GM21529 (cell line): Measurements from ENCODE around the gene VSTM1.
"Not testable (repeated sequence)": the region's sequence is repeated elsewhere in the genome, so short reads cannot be mapped to it uniquely, and the experiment has no call there.

Experiments used
- ATAC-seq: cut with Tn5 transposase; IDR thresholded peaks from one replicate; pipeline ENCODE4 v1.9.1; 2021; ENCODE audit not compliant: unreplicated experiment

The VSTM1 gene, protein sequence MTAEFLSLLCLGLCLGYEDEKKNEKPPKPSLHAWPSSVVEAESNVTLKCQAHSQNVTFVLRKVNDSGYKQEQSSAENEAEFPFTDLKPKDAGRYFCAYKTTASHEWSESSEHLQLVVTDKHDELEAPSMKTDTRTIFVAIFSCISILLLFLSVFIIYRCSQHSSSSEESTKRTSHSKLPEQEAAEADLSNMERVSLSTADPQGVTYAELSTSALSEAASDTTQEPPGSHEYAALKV

DNA sequence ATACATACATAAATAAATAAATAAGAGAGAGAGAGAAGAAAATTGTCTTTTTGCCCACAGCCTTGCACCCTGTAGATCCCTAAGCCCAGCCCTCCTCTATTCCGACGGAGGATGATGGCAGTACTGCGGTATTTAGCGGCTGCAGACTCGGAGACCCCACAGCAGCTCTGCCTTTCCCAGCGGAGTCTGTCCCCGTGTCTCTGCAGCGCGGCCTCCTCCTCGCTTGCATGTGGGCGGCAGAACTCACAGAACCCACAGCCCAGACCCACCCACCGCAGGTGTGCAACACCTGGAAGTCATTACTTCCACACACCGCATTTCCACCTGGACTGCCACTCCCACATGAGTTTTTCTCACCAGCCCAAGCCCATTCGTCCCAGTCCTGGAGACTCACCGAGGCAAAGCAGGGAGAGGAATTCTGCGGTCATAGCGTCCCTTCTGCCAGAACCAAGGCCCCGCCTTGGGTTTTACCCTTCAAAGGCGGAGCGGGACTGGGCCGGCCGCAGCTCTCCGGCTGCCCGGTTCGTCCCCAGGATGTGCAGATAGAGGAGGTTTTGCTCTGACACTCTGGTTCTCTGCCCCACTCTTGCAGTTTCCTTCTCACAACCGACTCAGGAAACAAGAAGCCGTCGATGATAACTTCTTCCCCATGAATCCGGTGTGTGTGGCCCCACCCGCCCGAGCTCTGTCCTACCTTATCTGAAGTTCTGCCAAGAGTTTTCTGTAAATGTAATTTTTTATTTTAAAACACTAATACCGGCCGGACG is at the start of gene VSTM1:
Gene VSTM1 (minus strand): TSS at position 548 of the 767 bp plus-strand sequence. CDS start 120 bp downstream, at position 428.
- no peak for ATAC-seq

DNA sequence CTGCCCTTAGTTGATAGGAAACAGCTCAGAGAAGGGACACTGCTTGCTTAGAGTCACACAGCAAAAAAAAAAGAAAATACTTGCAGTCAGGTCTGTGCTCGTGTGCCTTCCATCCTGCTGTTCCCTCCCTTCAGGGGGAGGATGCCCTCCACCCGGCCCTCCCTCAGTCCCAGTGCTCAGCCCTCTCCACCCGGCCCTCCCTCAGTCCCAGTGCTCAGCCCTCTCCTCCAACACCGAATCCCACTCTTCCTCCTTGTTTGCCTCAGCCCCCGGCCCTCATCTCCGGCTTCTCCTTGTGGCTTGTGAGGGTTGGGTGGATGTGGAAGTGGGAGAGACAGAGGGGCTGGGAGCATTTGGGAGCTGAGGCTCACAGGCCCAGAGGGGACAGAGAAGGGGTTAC is 46.0 kb upstream of the VSTM1 start:
- ATAC-seq = no peak

DNA sequence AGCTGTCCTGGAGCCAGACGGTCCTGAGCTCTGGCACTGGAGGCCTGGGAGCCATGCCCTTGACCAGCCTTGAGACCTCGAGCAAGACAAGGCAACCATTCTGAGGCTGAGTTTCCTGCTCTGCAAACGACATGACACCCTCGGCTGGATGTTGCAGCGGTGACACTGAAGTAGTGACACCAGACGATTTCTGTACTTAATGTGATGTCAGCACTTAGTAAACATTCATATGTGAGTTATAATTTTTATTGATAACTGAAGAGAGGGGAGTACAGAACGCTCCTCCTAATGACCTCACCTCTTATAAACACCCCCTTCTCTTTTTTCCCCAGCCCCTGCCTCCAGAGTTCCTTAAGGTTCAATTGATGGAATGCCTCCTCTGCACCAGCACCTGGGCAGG is 44.8 kb upstream of the VSTM1 start:
- ATAC-seq = no peak

DNA sequence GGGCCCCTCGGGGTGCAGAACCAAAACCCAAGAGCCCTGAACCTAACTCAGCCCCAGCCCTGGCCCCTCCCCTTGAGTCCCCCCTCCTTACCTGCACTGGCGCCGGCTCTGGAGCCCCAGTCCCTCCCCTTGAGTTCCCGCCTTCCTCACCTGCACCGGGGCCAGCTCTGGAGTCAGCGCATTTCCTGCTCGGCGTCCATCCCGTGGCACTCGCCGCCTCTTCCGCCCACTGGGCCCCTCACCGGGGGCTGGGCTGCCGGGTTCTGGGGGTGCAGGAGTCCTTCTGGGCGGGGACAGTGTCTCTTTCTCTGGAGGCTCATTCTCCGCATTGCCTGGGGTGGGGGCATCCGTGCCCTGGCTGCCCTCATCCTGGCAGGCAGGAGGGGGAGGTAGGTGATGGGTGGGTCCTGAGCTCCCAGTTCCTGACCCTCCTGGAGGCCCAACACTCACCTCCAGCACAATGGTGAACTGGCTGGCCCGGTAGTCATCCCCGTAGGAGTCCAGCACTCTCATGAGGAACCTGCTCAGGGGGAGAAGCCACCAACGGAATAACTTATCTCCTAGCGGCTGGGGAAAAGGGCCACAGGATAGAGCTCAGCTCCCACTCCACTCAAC is 44.3 kb upstream of the VSTM1 start:
- no peak for ATAC-seq

DNA sequence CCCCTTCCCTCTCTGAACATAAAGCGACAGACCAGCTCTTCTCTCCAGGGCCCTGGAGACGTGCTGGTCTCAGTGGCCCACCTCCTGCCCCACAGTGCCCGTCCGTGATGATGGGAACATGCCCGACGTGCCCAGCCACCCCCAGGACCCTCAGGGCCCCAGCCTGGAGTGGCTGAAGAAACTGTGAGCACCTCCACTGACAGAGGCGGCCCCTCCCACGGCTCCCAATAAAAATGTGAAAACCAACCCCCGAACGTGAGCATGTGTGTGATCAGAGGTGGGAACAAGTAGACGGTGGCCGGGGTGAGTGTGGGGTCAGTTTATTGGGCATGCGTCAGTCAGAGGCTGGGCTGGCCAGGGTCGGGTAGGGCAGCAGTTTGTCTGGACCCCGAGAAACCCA is 43.0 kb upstream of the VSTM1 start:
- no peak for ATAC-seq

DNA sequence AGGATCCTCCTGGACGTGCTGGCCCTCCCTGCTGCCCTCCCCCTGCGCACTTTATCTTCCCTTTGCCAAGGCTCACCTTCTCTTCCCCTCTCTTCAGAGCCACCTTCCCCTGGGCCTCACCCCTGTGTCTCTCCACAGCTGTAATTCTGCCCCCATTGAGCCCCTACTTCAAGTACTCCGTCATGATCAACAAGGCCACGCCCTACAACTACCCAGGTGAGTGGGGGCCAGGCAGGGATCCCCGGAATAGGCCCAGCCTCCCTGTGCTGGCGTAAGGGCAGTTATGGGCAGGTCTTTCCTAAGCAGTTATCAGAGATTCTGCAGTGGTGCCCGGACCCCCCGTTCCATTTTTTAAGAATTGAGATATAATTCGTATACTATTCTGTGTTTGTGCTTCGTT is 42.1 kb upstream of the VSTM1 start:
- no peak for ATAC-seq

DNA sequence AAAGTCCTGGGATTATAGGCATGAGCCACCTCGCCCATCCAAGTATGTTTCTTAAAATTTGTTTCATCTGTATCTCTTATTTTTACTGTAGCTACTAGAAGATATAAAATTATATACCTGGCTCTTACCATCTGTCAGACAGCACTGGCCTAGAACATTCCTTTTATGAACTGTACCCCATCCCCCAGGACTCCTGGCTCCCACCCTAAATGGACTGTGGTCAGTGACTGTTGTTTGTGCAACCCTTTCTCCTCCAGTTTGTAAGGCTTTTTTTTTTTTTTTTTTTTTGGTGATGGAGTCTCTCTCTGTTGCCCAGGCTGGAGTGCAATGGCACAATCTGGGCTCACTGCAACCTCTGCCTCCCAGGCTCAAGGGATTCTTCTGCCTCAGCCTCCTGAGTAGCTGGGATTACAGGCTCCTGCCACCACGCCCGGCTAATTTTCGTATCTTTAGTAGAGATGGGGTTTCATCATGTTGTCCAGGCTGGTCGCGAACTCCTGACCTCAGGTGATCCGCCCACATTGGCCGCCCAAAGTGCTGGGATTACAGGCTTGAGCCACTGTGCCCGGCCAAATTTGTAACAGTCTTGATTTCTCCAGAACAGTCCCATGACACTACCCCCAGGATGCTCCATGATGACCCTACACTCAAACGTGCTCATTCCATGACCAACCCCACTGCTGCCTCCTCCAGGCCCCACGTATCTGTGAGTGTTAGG is 41.5 kb upstream of the VSTM1 start:
- ATAC-seq = no peak

DNA sequence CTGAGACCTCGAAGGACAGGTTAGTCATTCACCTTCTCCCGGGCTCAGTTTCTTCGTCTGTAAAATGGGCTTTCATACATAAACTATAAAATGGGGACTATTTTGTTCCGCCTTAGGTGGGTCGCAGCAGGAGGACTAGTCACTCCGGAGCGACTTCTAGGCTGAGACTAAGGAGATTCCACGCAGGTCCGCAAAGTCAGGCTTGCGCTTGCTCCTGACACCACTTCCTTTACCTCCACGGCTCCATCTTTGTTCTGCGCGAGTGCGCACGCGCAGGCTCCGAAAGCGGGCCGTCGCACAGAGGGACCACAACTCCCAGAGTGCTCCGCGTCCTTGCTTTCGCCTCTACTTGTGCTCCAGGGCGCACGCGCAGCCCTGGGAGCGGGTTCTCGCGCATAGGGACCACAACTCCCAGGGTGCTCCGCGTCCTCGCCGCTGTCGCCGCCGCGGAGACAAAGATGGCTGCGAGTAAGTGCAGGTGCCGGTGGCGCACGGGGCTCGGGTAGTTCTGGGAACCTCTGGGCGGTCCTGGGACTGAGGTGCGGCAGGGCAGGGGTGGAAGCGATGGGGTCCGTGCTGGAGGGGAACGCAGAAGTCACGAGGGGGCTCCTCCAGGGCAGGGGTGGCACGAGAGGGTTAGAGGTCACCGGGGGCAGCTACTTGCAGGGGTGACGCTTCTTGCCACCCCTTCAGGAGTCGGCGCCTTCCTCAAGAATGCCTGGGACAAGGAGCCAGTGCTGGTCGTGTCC is 38.9 kb upstream of the VSTM1 start, which contains the start of gene NDUFA3:
Gene NDUFA3 (plus strand): TSS at position 435 of the 749 bp plus-strand sequence. CDS start 24 bp downstream, at position 459.
- ATAC-seq = peak; percentile 92

DNA sequence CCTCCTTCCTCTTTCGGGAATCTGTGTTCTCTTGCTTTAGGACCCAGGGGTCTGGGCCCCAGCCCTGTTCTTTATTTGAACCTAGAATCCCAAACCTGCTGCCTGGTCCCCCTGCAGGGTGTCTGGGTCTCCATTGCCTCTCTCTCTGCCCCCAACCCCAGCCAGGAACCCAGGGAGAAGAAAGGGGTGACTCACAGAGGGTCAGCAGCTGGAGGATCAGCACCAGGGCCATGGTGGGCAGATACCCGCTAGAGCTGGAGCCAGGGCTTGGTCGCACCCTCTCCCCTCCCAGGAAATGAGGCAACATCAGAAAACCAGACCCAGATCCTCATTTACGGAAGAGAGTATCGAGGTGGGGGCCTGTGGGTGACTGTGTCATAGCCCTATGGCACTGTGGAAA is 36.9 kb upstream of the VSTM1 start, which contains the start of gene OSCAR:
Gene OSCAR (minus strand): TSS at position 243 of the 400 bp plus-strand sequence. CDS start 11 bp downstream, at position 232.
- ATAC-seq = no peak

DNA sequence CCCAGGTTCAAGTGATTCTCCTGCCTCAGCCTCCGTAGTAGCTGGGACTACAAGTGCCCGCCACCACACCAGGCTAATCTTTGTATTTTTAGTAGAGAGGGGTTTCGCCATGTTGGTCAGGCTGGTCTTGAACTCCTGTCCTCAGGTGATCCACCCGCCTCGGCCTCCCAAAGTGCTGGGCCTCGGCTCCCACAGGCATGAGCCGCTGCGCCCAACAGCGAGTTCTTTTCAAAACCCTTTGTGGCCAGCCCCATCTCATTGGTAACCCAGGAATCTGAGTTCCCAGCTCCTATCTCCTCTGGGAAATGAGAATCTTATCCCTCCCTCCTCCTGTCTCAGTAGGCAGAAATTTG is 36.2 kb upstream of the VSTM1 start:
- ATAC-seq = not testable (repeated sequence)

DNA sequence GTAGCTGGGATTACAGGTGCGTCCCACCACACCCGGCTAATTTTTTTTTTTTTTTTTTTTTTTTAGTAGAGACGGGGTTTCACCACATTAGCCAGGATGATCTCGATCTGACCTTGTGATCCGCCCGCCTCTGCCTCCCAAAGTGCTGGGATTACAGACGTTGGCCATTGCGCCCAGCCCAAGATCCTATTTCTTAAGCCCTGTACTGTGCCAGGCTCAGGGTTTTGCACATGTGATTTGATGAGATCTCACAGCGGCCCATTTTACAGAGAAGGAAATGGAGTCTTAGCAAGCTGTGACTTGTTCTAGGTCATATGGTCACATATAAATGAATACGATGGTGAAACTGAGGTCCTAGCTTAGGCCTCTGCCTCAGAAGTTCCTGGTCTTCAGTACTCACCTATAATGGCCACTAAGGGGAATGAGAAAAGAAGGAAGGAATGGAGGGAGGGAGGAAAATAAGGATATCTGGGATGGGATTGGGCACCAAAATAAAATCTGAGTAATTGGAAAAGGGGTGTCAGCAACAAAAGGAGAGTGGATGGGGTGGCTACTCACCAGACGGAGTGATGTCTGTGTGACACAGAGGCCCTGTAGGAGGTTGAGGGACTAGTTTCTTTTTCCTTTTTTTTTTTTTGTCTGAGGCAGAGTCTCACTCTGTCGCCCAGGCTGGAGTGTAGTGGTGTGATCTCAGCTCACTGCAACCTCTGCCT is 35.6 kb upstream of the VSTM1 start:
- no peak for ATAC-seq

DNA sequence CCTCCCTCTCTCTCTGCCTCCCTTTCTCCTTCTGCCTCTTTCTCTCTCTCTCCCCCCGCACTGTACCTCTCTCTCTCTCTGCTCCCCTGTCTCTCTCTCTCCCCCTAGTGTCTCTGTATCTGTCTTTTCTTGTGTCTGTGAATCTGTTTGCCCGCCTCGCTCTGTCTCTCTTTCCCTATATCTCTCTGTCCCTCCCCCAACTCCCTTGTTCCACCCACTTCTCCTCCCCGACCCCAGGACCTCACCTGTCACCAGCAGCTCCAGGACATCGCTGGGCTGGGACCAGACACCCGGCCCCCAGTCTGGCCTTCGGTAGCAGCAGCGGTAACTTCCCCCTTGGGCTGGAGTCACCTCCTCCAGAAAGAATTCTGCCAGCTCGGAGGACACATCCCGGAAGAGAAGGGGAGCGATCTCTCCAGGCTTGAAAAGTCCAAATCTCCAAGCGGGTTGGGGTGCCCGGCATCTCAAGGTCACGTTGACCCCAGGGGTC is 33.0 kb upstream of the VSTM1 start:
- no peak for ATAC-seq

DNA sequence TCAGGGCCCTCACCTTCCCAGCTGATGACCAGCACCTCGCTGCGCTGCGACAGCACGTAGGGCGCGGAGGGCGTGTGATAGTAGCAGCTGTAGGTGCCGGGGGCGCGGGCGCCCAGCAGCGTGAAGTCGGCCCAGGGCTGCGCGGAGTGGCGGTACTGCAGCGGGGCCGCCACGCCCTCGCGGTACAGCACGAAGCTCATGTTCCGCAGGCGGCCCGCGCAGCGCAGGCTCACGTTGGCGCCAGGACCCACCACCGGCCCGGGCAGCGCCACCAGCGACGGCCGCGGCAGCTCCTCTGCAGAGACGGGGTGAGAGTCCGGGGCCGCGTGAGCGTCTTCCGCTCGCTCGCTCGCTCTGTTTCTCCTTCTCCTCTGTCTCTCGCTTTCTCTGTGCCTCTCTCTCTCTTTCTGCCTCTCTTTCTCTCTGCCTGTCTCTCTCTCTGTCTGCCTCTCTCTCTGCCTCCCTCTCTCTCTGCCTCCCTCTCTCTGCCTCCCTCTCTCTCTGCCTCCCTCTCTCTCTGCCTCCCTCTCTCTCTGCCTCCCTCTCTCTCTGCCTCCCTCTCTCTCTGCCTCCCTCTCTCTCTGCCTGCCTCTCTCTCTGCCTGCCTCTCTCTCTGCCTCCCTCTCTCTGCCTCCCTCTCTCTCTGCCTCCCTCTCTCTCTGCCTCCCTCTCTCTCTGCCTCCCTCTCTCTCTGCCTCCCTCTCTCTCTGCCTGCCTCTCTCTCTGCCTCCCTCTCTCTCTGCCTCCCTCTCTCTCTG is 32.3 kb upstream of the VSTM1 start:
- ATAC-seq = not testable (repeated sequence)

DNA sequence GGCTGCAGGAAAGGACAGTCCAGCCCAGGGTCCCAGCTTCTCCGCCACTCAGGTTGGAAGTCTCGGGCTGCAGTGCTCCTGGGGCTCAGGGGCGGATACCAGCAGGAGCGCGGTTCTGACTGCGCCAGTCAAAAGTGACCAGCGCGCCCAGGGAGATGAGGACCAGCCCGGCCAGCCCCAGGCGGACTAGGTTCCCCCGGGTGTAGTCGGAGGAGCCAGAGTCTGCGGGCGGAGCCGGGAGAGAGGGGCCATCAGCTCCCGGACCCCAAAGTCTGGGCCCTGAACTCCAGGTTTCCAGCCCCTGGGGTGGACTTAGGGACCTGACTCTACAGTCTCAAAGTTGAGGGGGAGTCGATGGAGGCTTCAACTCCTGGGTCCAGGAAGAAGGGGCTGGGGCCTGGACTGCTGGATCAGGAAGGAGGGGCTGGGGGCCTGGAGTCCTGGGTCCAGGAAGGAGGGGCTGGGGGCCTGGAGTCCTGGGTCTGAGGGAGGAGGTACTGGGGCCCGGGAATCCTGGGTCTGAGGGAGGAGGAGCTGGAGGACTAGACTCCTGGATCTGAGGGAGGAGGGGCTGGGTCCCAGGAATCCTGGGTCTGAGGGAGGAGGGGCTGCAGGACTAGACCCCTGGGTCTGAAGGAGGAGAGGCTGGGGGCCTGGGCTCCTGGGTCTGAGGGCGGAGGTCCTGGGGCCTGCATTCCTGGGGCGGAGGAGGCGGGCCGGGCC is 31.6 kb upstream of the VSTM1 start:
- ATAC-seq = no peak

DNA sequence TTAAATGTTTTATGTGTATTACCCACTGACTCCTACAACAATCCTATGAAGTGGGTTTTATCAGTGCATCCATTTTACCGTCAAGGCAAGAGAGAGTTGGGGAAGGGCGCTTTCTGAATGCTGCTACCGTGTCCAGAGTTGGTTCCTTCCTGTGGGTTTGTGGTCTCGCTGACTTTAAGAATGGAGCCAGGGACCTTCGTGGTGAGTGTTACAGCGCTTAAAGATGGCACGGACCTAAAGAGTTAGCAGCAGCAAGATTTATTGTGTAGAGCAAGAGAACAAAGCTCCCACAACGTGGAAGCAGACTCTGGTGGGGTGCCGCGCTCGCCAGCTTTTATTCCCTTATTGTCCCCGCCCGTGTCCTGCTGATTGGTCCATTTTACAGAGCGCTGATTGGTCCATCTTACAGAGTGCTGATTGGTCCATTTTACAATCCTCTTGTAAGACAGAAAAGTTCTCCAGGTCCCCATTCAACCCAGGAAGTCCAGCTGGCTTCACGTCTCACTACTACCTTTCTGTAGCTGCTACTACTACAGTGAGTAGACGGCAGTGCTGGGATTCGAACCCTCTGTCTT is 30.8 kb upstream of the VSTM1 start:
- ATAC-seq = no peak

DNA sequence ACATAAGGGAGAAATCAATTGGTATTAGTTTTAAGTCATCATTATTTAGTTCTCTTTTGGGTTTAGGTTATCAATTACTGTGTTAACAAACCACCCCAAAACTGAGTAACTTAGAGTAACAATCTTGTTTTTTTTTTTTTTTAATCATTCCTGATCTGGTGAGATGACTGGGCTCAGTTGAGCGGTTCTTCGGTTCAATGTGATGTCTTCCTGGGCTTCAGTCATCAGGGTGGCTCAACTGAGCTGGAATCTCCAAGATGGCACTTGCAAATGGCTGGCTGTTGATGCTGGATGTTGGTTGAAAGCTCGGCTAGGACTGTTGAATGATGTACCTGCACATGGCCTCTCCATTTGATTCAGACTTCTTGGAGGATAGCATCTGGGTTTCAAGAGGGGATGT is 20.7 kb upstream of the VSTM1 start:
- no peak for ATAC-seq

DNA sequence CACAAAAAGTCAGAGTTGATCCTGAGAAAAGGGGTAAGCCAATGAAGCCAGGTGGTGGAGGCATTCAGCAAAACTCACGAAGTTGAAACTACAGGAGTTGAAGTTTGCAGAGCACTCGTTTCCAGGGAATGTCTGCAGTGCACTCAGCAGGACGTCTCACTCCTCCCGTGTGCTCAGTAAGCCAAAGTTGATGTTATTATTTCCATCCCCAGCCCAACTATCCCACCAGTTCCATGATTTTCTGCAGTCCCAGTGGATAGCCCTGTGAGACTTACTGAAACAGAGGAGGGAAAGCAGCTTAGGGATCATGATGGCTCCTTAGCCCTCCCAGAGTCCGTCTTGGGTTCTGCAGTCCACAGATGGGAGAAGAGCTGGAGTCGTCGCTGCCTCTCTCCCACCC is 17.3 kb upstream of the VSTM1 start, which contains the start of gene TARM1:
Gene TARM1 (minus strand): TSS at position 334 of the 400 bp plus-strand sequence. CDS start 25 bp downstream, at position 309.
- ATAC-seq = no peak

DNA sequence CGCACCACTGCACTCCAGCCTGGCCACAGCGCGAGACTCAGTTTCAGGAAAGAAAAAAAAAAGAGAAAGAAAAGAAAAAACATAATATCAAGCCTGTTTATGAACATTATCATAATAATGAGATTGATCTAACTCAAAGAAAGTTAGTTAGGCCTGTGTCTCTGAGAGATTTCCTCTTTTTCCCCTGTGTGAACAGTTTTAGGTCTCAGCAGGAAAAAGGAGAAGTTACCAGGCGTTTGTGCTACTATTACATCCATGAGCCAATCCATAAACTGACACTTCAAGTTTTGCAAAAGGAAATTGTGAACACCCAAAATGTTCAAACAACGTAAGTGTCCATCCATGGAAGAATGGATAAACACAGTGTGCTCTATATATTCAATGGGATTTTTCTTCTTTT is 13.6 kb upstream of the VSTM1 start:
- no peak for ATAC-seq
